ENCODE results near the gene RASAL2.

Gene RASAL2

GRCh38 chr1:178407655-178408054 is 313.8 kb downstream of the RASAL2 start:
- DNase-seq, result no peak

GRCh38 chr1:178408871-178409270 is 315.0 kb downstream of the RASAL2 start:
- DNase-seq, result no peak

DNA sequence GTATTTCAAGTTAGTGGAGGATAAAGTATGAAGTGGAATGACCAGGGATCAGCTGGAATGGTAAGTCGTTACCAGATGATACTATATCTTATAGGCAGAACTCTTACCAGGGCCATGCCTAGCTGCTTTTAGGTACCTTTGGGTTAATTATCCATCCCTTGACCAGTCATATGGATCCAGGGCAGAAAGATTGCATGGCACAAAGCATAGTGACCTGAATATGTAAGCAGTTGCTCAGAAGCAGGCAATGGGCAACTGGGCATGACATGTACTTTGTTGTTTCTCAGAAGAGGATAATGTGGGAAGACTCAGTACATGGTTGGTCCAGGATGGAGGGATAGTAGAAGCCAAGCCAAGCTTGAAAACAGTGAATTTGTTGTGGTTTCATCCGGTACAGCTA is 315.6 kb downstream of the RASAL2 start:
- no peak for DNase-seq

GRCh38 chr1:178411756-178412399 is 318.0 kb downstream of the RASAL2 start:
- no peak for DNase-seq

DNA sequence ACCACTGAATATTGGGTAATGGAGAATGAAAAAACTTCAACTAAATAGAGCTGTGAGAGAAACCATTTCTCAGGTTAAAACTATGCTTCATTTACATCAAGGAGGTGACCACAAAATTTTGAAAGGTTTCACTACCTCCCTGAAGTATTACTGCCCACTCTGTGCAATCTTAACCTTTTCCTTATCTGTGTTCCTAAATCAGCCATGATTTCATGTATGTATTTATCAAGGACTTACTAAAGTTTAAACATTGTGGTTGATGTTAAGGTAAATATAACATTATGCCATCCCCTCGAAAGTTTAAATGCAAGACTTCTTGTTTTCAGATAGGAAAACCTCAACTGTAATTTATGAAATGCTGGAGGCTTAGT is 318.5 kb downstream of the RASAL2 start:
- DNase-seq, result no peak

- DNase-seq, result no peak
Observed at GRCh38 chr1:178417858-178418257, 324.0 kb downstream of the RASAL2 start.

- no peak for DNase-seq
Observed at GRCh38 chr1:178418284-178418955, 324.5 kb downstream of the RASAL2 start.

- DNase-seq, result no peak
Observed at GRCh38 chr1:178434360-178434759, 340.5 kb downstream of the RASAL2 start.

GRCh38 chr1:178434899-178435435 is 341.1 kb downstream of the RASAL2 start:
- DNase-seq, result no peak

DNA sequence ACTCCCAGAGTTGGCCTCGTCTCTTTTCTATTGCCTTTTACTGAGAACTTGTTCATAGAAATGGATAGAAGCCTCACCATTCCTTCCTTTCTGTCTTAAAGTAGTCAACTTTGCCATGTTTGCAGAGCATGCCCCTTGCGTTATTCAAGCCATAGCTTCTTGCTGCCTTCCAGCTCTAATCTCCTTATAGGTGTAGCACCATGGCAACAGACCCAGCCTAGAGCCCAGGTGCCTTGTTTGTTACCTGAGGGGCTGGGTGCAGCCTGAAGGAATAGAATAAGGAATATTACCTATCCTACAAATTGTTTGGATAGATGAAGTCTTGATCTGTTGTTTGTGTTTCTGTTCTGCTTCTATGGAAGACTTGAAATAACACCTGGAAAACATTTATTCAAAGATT is 343.0 kb downstream of the RASAL2 start:
- no peak for DNase-seq

- no peak for DNase-seq
Observed at GRCh38 chr1:178438432-178438831, 344.5 kb downstream of the RASAL2 start.

- DNase-seq, result no peak
Observed at GRCh38 chr1:178442925-178443324, 349.0 kb downstream of the RASAL2 start.

- no peak for DNase-seq
Observed at GRCh38 chr1:178450871-178451270, 357.0 kb downstream of the RASAL2 start.

- no peak for DNase-seq
Observed at GRCh38 chr1:178451529-178451928, 357.6 kb downstream of the RASAL2 start.

GRCh38 chr1:178452013-178452412 is 358.1 kb downstream of the RASAL2 start:
- DNase-seq, result no peak

DNA sequence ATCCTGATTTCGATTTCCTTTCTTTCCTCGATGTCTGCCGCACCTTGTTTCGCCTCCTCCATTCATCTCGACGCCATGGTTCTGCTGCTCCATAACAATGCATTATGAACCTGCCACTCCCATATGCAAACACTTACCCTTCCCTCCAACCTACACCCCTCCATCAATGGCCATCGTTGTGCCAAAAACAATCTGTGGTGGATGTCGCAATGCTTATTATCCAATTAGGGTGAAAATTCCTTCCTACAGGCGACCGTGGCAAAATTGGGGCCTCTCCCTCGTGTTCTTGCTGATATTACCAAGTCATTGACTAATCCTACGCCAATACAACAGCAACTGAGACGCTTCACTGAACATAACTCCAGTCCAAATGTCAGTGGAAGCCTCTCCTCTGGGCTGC is 362.6 kb downstream of the RASAL2 start:
- no peak for DNase-seq

GRCh38 chr1:178457651-178458050 is 363.7 kb downstream of the RASAL2 start:
- DNase-seq, result no peak

GRCh38 chr1:178458203-178458602 is 364.3 kb downstream of the RASAL2 start:
- no peak for DNase-seq

DNA sequence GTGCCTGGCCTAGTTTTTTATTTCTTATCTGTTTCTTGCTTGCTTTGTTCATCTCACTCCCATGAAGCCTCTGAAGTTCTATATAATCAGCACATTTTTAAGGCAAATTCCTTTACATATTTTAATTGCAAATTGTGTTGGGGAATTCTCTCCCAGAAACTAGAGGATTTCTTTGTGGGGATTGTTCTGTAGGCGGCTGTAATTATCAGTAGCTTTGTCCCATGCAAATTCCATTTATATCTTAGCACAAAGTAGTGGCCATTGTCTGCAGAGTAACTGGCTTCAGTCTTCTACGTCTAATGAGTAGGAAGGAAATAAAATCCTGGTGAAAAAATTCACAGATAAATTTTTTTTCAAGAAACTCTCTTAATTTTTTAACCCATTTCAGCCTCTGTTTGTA is 367.2 kb downstream of the RASAL2 start:
- DNase-seq, result no peak

DNA sequence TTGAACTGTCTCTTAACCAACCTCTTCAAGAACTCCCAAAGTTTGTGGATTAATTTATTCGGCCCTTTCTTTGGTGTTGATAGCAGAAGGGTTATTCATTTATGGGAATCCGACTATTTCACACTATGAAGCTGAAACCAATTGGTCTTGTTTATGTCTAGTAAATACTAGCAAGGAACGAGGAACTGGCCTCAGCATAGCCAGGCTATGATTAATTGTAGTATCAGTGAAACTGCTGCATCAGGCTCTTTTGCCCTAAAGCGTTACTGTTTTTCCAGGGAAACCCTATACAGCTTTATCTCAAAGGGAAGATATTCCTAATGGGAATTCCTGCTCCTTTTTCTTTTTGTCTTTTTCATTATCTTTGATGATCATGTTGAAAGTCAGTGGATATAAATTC is 367.8 kb downstream of the RASAL2 start:
- no peak for DNase-seq

GRCh38 chr1:178464141-178464540 is 370.2 kb downstream of the RASAL2 start:
- DNase-seq, result no peak

DNA sequence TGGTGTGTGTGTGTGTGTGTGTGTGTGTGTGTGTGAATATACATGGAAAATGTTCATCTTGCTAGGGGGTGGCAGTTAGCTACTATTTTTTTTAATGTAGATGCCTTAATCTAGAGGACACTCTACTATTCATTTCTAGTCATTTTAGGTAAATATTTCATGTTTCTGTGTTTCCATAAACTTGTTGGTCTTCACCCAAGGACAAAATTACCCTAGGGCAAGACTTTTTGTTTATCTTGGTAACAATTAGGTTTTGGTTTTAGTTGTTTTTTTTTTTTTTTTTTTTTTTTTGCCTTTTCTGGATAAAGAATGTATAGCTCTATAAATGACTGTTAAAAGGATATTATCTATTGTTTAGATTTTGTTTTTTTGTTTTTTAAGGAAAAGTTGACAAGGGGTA is 370.7 kb downstream of the RASAL2 start:
- no peak for DNase-seq

DNA sequence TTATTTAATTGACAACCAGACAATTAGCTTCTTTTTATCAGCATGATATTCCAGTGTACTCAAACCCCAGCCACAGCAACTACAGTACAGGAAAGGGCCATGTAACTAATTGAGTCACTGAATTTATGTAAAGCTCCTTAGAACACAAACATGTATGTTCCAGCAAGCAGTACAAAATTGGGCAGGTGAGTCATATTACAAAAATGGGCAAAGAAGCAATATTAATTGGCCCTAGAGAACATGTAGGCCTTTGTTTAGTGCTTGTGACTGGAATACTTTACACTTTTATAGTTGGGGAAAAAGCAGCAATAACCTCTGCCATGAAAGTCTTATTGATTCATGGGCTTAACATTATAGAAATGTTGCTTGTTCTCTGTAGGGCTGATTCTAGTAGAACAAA is 371.1 kb downstream of the RASAL2 start:
- no peak for DNase-seq

- no peak for DNase-seq
Observed at GRCh38 chr1:178467837-178468236, 373.9 kb downstream of the RASAL2 start.
